AG10803 (cell line): Measurements from ENCODE around the gene MYOM1.

ENCODE experiments used
- DNase-seq: peaks from one replicate; pipeline ENCODE4 v3.0.0; 2010; ENCODE audit warnings: low read depth
- H3K4me3 ChIP-seq: 2 replicates; pipeline ENCODE4 v1.5.1; 2011; ENCODE audit warnings: mild to moderate bottlenecking, low read length, control low read depth
- CTCF ChIP-seq: conservative IDR thresholded peaks from 2 replicates; pipeline ENCODE4 v1.5.1; 2011; ENCODE audit warnings: mild to moderate bottlenecking, low read length, control low read depth, inconsistent platforms

Gene MYOM1

GRCh38 chr18:3255611-3256165, 35.9 kb upstream of the MYOM1 start:
- DNase-seq, result no peak
- TF ChIP-seq CTCF, result no peak
- H3K4me3 ChIP-seq, result no peak overlapping the region

GRCh38 chr18:3254725-3255124, 35.0 kb upstream of the MYOM1 start:
- TF ChIP-seq CTCF, result no peak
- DNase-seq, result no peak
- H3K4me3 ChIP-seq, result no peak overlapping the region

- H3K4me3 ChIP-seq, result no peak overlapping the region
- DNase-seq, result no peak
- TF ChIP-seq CTCF, result no peak
Measured at GRCh38 chr18:3252843-3253242, 33.1 kb upstream of the MYOM1 start.

GRCh38 chr18:3251963-3252277, 32.2 kb upstream of the MYOM1 start:
- peak; percentile 89 for DNase-seq
- peak overlapping the region; percentile 11 for H3K4me3 ChIP-seq
- TF ChIP-seq CTCF, result no peak

GRCh38 chr18:3251249-3251962, 31.6 kb upstream of the MYOM1 start:
- H3K4me3 ChIP-seq, result peak overlapping the region; percentile 9; the same call in 1 of the 2 replicates
- DNase-seq, result no peak
- TF ChIP-seq CTCF, result no peak

GRCh38 chr18:3250237-3251107, 30.7 kb upstream of the MYOM1 start:
- TF ChIP-seq CTCF, result no peak
- DNase-seq, result peak; percentile 91
- peak overlapping the region; percentile 93 for H3K4me3 ChIP-seq
